Measurements from ENCODE around the gene HSF5. TPM values are rescaled to one million over a fixed set of nuclear protein-coding genes. Genes with fewer than 3 reads are reported as not detected.

The HSF5 gene, protein sequence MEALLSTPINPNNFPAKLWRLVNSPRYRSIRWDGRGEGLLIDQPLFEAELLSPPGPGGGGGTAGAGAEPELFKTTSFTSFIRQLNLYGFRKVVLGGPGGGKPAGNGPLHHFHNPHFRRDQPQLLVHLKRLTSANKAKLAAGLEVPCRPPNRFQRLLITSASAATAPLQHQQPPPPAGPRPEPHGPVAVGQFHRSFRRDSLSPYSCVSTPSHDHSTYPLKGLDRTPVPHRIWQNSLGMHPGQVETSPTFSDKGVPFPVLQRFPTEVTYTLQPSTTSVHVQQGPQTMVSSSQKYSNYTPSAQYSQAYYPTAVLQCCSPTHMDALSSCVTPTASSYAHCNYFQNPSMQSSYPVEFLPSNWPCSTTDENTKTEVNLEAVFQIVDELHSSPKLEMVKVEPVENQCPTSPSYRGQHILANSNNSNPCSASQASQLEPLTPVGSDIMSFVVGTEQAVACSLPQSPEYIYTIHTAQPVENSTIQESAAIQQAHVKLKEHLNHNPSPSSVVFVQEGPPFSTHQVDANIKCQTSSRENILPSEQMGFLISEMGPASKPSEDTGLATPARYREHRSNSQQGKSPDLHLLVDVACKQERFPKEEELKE
- not detected for polyA plus RNA-seq (2012; ENCODE audit: insufficient read depth, insufficient read length)

DNA sequence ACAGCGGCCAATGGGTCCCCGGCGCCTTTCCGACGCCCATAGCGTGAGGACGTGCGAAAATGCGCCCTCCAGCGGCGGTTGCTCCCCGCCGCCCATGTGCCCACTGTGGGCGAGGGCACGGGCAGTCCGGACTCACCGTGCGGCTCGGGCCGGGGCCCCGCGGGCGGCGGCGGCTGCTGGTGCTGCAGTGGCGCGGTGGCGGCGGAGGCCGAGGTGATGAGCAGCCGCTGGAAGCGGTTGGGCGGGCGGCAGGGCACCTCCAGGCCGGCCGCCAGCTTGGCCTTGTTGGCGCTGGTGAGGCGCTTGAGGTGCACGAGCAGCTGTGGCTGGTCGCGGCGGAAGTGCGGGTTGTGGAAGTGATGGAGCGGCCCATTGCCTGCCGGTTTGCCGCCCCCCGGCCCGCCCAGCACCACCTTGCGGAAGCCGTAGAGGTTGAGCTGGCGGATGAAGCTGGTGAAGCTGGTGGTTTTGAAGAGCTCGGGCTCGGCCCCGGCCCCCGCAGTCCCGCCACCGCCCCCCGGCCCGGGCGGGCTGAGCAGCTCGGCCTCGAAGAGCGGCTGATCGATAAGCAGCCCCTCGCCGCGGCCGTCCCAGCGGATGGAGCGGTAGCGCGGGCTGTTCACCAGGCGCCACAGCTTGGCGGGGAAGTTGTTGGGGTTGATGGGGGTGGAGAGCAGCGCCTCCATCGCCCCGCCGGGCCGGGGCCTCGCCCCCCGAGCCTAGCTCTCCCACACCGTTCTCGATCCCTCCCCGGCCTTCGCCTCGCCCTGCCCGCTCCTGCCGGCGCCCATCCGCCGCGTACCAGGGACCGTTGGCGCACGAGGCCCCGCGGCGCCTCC lies at the start of gene HSF5:
HSF5 (minus strand) TSS at position 820 of the 839 bp plus-strand sequence; CDS start at position 686, 134 bp downstream.
- no peak within 1 kb of the TSS for H3K4me3 ChIP-seq (ENCODE audit: low read length)
- no peak for DNase-seq (ENCODE audit: low read depth, low spot score)

DNA sequence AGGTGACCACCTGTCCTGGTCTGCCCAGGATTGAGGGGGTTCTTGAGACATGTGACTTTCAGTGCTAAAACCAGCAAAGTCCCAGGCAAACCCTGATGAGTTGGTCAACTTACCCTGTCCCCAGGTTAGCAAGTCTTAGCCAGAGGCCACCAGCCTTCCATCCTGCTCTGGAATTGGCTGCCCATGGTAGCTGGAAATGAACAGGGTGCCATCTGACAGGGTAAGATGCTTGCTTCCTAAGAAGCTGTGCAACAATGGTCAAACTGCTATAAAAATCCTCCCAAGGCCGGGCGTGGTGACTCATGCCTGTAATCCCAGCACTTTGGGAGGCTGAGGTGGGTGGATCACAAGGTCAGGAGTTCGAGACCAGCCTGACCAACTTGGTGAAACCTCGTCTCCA lies 49.1 kb upstream of the HSF5 start:
- H3K4me3 ChIP-seq (ENCODE audit: low read length) = no peak overlapping the region
- DNase-seq (ENCODE audit: low read depth, low spot score) = no peak

DNA sequence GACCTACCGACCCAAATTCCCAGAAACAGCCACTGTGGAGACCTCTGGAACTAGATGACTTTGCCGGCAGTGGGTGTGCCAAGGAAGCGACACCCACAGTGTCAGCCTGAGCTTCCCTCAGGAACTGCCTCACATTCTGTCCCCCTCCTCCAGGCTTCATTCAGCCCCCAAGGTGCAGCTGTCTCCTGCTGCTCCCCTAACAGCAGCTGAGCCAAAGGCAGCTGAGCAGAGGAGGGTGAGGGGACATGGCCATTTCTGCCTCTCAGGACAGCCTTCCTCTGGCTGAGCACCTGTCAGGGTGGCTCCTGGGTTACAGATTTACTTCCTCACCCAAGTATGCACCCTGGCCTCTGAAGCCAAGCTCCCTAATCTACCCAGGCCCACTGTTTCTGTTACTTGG lies 48.3 kb upstream of the HSF5 start:
- H3K4me3 ChIP-seq (ENCODE audit: low read length) = no peak overlapping the region
- no peak for DNase-seq (ENCODE audit: low read depth, low spot score)

DNA sequence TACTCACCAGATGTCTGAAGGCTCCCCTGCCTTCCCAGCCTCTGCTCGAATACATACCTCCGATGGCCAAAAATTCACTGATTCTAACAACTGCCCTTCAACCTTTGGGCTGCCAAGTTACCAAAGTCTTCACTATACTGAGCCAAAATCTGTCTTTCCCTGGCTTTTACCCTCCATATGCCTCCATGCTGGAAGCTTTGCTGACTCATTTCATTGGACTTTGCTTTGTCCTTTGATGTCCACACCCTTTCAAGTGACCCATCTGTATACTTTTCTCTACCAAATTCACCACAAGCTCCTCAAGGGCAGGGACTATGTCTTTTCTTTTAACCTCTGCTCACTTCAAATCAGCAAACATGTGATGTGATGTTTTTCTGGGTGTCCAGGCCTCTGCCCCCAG lies 47.2 kb upstream of the HSF5 start:
- no peak overlapping the region for H3K4me3 ChIP-seq (ENCODE audit: low read length)
- DNase-seq (ENCODE audit: low read depth, low spot score) = no peak

DNA sequence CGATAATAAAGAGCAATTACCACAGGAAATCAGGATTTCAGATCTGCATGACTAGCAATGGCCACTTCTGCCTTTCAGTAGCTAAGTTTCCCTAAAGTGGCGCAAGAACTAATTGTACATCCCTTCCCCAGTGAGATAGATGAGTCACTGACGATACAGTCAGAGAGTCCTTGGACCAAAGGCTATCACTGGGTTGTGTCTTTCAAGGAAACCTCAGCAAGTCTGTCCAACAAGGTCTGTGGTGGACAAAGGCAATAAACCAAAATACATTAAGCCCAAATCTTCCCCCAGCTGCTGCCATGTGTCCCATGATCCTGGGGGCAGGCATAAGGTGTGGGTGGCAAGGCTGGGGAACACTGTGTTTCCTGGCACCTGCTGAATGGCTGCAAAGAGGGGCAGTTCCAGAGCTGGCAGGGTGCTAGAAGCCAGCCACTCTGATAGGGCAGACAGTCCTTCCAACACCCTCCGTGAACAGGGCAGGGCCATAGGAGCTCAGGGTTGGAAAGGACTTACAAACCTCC lies 46.8 kb upstream of the HSF5 start:
- no peak for DNase-seq (ENCODE audit: low read depth, low spot score)
- H3K4me3 ChIP-seq (ENCODE audit: low read length) = no peak overlapping the region

DNA sequence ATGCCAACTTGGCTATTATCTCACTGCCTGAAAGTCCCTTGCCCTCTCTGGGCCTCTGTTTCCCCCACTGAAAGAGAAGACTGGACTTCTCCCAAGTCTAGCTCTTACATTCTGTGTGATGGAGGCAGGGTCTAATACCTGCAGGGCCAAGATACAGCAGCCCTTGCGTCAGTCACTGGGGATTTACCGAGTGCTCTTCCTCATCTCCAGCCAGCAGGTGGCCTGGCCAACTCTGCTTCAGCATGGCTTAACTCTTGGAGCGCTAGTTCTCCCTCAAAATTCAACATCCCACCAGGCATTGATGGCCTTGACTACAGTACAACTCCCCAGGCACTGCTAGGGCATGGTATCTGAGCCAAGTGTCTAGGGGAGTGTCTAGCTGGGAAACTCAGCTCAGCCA lies 46.1 kb upstream of the HSF5 start:
- no peak overlapping the region for H3K4me3 ChIP-seq (ENCODE audit: low read length)
- no peak for DNase-seq (ENCODE audit: low read depth, low spot score)

DNA sequence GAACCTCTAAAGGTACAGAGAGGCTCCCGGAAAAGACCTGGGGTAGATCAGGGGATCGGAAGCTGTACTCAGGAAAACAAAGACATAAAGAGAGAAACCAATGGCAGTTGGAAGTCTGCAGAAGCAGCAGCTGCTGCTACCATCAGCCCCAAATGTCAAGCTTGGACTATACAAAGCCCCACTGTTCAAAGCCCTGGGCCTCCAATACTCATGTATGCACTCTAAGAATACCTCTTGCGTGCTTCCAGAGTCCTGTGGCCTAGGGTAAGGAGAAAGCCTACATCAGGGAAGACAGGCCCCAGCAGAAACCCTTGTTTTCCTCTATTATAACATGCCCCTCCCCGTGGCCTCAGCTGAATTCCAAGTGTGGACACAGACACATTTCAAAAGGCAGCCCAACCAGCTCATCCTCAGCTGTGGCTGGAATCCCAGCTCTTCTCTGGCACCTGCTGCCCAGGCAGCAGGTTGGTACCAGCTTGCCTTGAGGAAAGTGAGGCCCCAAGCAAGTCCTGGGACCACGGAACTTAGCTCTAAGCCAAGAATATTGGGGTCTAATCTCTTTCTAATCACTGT lies 45.5 kb upstream of the HSF5 start:
- H3K4me3 ChIP-seq (ENCODE audit: low read length) = no peak overlapping the region
- no peak for DNase-seq (ENCODE audit: low read depth, low spot score)

DNA sequence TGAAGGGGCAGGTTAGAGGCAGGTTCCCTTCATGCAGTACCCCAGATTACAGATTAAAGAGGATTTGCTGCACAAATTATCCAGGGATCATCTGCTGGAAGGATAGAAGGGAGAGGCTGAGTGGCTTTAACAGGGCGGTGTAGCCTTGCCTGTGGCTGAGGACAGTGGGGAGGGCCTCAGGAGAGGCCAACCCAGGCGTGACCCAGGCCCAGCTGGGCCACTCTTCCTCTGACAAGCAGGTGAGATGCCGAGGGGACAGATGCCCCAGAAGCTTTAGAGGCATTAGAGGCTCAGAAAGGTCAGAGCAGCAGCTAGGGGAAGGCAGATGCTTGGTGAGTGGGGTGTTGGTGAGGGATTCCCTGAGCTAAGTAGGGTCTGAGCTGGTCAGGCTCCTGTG lies 44.3 kb upstream of the HSF5 start:
- H3K4me3 ChIP-seq (ENCODE audit: low read length) = no peak overlapping the region
- DNase-seq (ENCODE audit: low read depth, low spot score) = no peak

DNA sequence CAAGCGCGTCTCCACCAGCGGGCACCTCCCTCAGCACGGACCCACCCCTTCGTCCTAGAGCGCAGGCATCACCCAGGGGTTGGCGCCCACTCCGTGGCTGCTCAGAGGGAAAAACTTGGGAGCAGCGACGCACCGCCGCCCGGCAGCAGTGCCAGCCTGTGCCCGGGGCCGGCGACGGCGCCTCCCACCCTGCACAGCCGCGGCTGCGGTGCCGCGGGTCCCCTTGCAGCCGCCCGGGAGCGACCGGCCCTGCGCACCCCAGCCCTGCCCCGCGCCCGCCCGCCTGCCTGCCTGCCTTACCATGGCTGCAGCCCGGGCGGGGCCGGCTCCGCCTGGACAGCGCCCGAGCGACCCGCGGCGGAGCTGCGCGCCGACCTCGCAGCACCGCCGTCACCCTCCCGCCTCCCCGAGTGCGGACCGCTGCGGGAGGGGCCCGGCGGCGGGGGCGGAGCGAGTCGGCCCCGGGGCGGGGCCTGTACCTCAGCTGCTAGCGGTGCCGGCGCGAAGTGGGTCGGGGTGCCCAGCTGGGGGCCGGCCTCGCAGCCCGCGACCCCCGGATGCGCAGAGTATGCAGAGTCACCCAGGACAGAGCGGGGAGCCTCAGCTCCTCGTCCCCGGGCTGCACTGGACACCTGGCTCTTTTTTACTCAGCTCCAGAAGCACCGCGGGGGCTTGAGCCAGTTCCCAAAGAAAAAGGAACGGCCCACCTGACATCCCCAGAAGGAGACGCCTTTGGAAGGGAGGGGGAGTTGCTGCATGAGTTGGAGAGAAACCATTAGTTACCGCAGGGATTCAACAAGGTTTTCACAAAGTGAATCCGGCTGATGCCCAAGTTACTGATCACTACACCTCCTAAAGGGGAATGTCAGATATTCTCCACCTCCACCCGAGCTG lies 43.7 kb upstream of the HSF5 start:
- no peak for DNase-seq (ENCODE audit: low read depth, low spot score)
- peak overlapping the region; percentile 28 for H3K4me3 ChIP-seq (ENCODE audit: low read length)

DNA sequence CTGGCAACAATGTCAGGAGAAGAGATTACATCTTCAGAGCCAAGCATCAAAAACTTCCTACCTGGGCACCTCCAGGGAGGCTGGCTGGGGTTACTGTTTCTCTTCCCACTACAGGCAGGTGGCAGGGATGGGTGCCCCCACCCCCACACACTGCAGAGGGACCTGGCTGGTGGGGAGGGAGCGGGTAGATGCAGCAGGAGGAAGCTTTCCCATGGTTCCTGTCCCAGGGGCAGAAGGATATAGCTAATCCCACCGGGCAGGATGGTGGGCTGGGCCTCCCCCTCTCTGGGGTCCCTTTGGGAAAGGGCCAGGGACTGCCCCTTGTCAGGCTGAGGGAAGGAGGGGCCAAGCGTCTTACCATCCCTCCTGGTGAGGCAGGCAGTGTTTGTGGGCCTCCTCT lies 42.9 kb upstream of the HSF5 start:
- peak overlapping the region; percentile 28 for H3K4me3 ChIP-seq (ENCODE audit: low read length)

DNA sequence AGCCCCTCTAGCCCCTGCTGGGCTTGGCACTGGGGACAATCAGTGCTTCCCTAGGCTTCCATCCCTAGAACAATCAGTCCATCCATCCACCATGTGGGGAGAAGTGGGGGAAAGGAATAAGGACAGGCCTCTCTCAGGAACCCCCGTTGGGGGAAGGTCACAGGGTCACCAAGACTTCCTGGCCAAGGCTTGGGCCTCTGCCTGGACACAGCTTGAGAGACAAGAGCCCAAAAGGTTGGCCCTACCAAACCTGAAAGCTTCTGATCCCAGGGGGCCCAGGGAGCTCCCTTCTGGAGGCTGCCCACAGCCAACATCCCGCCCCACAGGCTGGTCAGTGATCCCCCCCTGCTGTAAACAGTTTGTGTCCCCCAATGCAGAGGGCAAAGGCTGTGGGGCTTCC lies 42.4 kb upstream of the HSF5 start:
- no peak overlapping the region for H3K4me3 ChIP-seq (ENCODE audit: low read length)
- no peak for DNase-seq (ENCODE audit: low read depth, low spot score)

More for the DNA sequence above, 42.9 kb upstream of the HSF5 start:
- DNase-seq (ENCODE audit: low read depth, low spot score) = no peak

DNA sequence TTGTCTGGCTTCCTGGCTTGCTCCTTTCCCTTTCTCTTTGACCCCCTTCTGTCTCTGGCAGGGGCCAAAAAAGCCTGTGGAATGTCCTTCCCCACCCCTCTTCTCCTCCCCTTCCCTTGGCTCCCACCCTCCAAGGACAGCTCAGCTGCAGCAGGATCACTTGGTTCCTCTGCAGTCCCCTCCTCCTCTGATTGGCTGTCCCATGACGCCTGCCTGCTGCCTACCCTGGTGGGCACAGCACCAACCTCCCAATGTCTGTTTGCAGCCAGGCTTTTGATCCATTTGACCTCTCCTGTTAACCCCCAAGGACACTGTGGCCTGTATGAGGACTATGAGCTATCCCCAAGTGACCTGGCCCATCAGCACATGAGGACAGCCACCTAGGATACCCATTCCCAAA lies 41.1 kb upstream of the HSF5 start:
- DNase-seq (ENCODE audit: low read depth, low spot score) = no peak

DNA sequence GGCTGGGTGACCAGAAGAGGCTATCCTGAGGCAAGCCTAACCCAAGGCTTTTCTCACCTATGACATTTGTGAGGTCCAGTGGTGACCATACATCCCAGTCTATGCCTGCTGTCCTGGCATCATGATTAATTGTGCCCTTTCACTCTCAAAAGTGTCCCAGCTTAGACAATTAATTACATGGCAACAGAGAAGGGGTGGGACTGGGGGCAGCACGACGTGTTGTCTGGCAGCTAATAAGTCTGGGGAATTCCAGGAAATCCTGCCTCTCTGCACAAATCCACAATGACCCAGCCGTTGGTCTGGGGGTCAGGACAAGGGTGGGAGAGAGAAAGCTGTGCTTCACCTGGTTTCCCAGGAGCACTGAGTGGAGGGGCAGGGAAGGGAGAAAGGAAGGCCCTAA lies 40.2 kb upstream of the HSF5 start:
- H3K4me3 ChIP-seq (ENCODE audit: low read length) = no peak overlapping the region
- DNase-seq (ENCODE audit: low read depth, low spot score) = no peak

More for the DNA sequence above, 41.1 kb upstream of the HSF5 start:
- H3K4me3 ChIP-seq (ENCODE audit: low read length) = no peak overlapping the region

DNA sequence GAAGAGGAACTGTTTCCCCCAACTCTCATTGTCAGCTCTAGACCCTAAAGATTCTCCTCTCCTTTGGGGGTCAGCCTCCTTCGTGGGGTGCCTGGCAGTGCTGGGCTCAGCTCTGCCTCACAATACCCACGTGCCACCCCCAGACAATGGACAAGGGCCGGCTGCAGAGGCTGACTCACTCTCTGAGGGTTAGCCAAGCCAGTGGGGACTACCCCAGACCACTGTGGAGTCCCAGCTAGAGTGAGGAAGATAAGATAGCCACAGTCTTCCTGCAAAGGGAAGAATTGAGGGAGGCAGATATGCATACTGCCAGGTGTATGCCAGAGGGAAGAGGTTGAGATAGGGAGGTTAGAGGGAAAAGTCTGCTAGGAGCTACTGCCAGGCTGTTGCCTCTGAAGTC lies 39.7 kb upstream of the HSF5 start:
- no peak overlapping the region for H3K4me3 ChIP-seq (ENCODE audit: low read length)
- DNase-seq (ENCODE audit: low read depth, low spot score) = no peak

DNA sequence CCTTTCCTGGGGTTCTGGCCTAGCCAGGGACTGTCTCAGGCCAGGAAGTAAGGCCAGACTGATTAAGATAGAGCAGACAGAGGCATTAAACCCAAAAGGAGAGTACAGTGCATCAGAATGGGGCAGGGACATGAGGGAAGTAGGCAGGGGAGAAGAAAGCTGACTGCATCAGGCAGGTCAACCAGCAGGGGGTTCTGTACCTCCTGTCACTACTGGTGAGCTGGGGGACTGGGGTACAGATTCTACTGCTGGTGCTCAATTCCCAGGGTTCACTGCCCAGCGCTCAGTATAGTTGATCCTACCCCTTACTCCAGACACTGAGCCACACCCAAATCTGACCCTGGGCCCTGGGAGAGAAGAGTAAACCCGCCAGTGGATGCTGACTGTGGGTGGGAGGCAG lies 39.1 kb upstream of the HSF5 start:
- H3K4me3 ChIP-seq (ENCODE audit: low read length) = no peak overlapping the region
- no peak for DNase-seq (ENCODE audit: low read depth, low spot score)

DNA sequence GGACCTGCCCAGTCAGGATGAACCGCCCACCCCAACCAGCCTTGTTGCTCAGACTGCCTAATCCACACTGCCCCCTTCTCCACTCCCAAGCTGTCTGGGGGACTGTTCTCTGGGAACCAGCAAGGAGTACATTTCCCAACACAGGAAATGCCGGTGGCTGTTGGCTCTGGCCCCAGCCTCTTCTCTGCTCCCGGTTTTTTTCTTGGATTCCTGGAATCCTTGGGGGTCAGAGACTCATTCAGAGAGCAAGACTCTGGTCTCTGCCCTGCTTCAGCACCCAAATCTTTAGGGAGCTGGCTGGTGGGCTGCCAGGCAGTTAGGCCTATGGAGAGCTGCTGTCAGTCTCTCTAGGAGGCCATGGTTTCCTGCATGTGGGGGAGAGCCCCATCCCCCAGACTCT lies 37.0 kb upstream of the HSF5 start:
- DNase-seq (ENCODE audit: low read depth, low spot score) = no peak
- no peak overlapping the region for H3K4me3 ChIP-seq (ENCODE audit: low read length)

DNA sequence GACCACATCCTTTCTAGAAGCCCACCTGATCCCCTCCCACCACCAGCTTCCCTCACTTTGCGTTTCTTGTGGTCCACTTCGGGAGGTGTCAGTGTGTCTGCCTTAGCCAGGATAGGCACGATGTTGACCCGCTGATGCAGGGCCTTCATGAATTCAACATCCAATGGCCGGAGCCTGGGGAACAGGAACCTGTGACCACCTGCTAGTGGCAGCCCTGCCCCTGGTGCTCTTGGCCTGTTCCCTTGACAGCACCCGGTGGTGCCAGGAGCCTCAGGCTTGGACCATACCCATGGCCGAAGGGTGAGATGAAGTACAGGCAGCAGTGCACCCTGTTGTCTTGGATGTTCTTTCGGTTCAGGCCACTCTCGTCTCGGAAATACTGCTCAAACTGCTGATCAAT lies 33.5 kb upstream of the HSF5 start:
- no peak for DNase-seq (ENCODE audit: low read depth, low spot score)
- no peak overlapping the region for H3K4me3 ChIP-seq (ENCODE audit: low read length)

DNA sequence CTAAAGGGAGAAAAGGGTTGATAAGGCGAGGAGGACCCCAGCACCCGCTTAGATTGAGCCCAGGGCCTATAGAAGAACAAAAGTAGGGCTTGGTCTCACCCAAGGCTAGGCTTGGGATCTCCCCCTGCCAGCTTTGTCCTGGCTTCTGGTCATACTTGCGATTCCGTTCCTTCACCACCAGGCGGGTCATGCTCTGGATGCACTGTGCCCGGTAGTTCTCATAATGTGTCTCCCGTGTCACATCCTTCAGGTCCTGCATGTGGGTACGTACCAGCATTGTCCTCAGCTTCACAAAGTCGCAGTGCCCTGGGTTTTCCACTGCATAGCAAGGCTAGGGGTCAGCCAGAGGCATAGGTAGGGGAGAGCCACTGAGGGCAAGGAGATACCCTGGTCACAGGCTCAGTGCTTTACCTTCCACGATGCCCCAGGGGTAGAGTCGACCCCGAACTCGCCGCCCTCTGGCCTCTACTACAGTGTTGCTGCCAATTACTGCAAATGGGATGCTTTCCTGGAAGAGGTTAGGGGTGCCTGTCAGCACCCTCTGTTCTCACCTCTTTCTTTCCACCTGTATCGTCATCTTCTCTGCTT lies 32.7 kb upstream of the HSF5 start:
- no peak for DNase-seq (ENCODE audit: low read depth, low spot score)
- H3K4me3 ChIP-seq (ENCODE audit: low read length) = no peak overlapping the region

Measured in Jurkat, Clone E6-1 (cell line).